HG03095 (cell line): ENCODE results near the gene C19orf33.

ENCODE experiments used
- ATAC-seq: cut with Tn5 transposase; IDR thresholded peaks from one replicate; pipeline ENCODE4 v1.9.1; 2021; ENCODE audit warnings: moderate library complexity; ENCODE audit not compliant: unreplicated experiment

Gene C19orf33

GRCh38 chr19:38308006-38308766 lies 4.1 kb downstream of the C19orf33 start:
- no peak for ATAC-seq

GRCh38 chr19:38308926-38309614 lies 5.0 kb downstream of the C19orf33 start:
- ATAC-seq, result no peak

- ATAC-seq, result no peak
Observed at GRCh38 chr19:38309615-38310278, 5.7 kb downstream of the C19orf33 start.

- ATAC-seq, result no peak
Observed at GRCh38 chr19:38310279-38310670, 6.2 kb downstream of the C19orf33 start.

GRCh38 chr19:38310986-38311385 lies 6.9 kb downstream of the C19orf33 start:
- ATAC-seq, result no peak

GRCh38 chr19:38315657-38316476 lies 11.8 kb downstream of the C19orf33 start, which contains the start of gene YIF1B:
YIF1B (minus strand) TSS chr19:38315947; CDS start chr19:38315917, 30 bp downstream.
- ATAC-seq, result peak; percentile 78

- no peak for ATAC-seq
Observed at GRCh38 chr19:38316477-38317067, 12.5 kb downstream of the C19orf33 start.

- no peak for ATAC-seq
Observed at GRCh38 chr19:38317104-38317612, 13.1 kb downstream of the C19orf33 start.

- ATAC-seq, result no peak
Observed at GRCh38 chr19:38318660-38319059, 14.6 kb downstream of the C19orf33 start.

- ATAC-seq, result no peak
Observed at GRCh38 chr19:38319421-38320258, 15.6 kb downstream of the C19orf33 start, which contains the start of gene KCNK6. KCNK6 (plus strand) TSS chr19:38319845; CDS start chr19:38319951, 106 bp downstream.

- no peak for ATAC-seq
Observed at GRCh38 chr19:38320969-38321339, 16.9 kb downstream of the C19orf33 start.

GRCh38 chr19:38321646-38322196 lies 17.7 kb downstream of the C19orf33 start:
- ATAC-seq, result no peak

GRCh38 chr19:38323291-38323690 lies 19.2 kb downstream of the C19orf33 start:
- no peak for ATAC-seq

GRCh38 chr19:38324431-38324830 lies 20.4 kb downstream of the C19orf33 start:
- no peak for ATAC-seq

- no peak for ATAC-seq
Observed at GRCh38 chr19:38326591-38326990, 22.5 kb downstream of the C19orf33 start.

- no peak for ATAC-seq
Observed at GRCh38 chr19:38329651-38330050, 25.6 kb downstream of the C19orf33 start.

GRCh38 chr19:38331728-38332127 lies 27.7 kb downstream of the C19orf33 start:
- ATAC-seq, result no peak

- no peak for ATAC-seq
Observed at GRCh38 chr19:38333245-38333644, 29.2 kb downstream of the C19orf33 start.
